Choroid plexus epithelial cell (primary cell): Measurements from ENCODE around the gene NEUROG2.
"Not testable (repeated sequence)": the region's sequence is repeated elsewhere in the genome, so short reads cannot be mapped to it uniquely, and the experiment has no call there.

Source experiments
- DNase-seq: peaks from one replicate; pipeline ENCODE4 v3.0.0-alpha.2; 2010; ENCODE audit warnings: low read depth
- H3K4me3 ChIP-seq: 2 replicates; pipeline ENCODE4 v1.5.1; 2011; ENCODE audit warnings: low read depth, mild to moderate bottlenecking, control low read depth, low read length, moderate library complexity
- TF ChIP-seq, protein P1 (sequence below): conservative IDR thresholded peaks from 2 replicates; pipeline ENCODE4 v1.5.1; 2011; ENCODE audit warnings: low read depth, mild to moderate bottlenecking, control low read depth, inconsistent platforms, low read length, moderate library complexity

NEUROG2 gene

DNA sequence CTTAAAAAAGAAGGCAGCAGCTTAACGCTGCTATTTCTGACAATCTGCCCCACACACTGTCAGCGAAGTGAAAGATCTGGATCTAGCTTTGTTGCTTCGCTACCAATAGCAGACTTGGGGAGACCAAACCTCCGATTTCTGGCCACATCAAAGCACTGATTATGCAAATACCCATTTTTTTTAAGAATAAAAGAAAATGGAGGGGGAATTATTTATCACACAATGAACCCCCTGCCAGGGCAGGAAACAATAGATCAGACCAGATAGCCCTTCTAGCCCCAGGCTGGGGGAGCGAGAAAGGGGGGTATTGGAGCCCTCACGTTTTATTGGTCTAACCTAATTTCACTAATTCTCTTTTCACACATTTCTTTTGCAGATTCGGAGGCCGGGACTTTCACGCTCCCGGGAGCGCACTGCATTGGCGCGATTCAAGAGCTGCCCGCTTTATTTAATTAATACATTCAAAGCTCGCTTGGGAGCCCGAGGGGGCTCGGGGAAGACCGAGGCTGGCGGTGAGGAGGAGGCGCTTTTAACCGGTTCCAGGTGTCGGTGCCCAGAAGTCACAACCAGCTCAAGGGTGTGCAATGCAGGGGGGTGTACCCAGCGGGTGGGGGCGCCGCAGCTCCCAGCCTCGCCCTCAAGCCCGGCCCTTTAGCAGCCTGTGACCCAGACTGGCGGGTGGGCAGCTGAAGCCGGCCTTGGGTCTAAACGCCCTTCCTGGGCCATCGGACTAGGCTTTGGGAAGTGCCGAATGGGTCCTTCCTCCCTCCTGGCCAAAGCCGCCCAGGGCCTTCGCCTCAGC is 5.5 kb downstream of the NEUROG2 start:
- DNase-seq = no peak
- no peak overlapping the region for H3K4me3 ChIP-seq
- TF ChIP-seq, protein P1, sequence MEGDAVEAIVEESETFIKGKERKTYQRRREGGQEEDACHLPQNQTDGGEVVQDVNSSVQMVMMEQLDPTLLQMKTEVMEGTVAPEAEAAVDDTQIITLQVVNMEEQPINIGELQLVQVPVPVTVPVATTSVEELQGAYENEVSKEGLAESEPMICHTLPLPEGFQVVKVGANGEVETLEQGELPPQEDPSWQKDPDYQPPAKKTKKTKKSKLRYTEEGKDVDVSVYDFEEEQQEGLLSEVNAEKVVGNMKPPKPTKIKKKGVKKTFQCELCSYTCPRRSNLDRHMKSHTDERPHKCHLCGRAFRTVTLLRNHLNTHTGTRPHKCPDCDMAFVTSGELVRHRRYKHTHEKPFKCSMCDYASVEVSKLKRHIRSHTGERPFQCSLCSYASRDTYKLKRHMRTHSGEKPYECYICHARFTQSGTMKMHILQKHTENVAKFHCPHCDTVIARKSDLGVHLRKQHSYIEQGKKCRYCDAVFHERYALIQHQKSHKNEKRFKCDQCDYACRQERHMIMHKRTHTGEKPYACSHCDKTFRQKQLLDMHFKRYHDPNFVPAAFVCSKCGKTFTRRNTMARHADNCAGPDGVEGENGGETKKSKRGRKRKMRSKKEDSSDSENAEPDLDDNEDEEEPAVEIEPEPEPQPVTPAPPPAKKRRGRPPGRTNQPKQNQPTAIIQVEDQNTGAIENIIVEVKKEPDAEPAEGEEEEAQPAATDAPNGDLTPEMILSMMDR = no peak

DNA sequence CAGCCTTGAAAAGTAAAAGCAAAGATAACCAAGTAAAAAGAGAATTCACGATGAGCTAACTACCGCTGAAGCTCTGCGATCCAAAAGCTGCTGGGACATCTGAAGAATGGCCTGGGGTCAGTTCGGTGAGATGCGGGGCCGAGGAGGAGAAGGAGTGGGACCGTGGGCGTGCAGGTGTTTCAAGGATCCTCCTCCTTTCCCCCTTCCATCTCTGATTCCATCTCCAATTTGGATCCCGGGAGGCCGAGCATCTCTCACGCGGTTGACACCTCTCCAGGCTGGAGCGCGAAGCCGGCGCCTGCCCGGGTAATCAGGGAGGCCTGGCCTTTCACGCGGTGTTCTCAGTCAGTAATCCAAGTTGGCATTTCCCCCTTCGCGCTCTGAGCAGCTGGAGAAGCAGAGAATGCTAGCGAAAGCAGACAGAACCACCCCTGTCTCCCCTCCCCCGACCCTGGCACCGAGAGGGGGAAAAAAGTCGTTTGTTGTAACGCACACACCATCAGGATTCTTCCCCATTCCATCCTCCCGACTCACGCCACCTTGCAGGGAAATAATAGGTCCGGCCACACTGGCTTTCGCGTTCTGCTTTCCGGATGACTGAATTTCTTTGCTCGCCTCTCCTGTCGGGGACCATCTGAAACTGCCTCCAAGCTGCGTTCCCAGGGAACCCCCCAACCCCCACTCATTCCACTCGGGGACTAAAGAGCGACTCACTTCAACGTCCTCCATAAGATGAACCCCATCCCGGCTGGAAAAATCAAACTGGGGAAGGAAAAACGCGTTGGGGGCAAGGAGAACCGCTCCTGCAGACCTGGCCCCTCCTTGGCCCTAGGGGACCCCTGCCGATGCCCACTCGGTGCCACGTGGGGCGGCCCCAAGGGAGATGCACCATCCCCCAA is 6.5 kb downstream of the NEUROG2 start:
- no peak overlapping the region for H3K4me3 ChIP-seq
- DNase-seq = no peak
- TF ChIP-seq, protein P1 = no peak

DNA sequence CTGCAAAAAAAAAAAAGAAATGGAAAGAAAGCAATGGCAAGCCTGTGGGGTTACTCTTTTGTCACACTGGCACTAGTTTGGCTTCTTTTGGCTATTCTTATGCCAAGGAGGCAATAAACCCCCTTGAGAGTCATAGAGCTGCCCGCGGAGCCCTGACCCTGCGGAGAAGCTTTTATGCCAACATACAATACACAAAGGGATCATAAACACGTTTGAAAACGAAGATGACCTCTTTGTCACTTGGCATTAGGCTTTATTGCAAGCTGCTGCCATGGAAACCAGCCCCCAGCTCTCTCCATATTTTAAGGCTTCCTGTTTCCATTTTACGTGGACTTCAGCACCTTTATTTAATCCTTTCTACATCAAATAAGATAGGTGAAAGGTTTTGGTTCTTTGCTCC is 7.6 kb downstream of the NEUROG2 start:
- DNase-seq = no peak
- H3K4me3 ChIP-seq = no peak overlapping the region
- TF ChIP-seq, protein P1 = no peak

DNA sequence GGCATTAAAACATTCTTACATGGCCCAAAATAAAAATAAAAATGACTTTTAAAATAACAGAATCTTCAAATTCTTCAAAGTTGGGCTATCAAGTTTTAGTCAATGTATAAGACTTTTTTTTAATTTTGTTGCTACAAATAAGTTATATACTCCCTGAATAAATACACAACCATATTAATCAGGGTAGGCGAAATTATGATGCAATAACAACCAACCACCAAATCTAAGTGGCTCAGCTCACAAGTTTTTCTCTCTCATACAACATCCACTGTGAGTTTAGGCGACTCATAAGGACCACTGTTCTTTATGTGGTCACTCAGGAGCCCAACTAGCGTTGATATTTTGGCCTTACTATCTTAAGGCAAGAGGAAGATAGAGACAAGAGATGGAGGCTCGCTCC is 11.2 kb downstream of the NEUROG2 start:
- no peak overlapping the region for H3K4me3 ChIP-seq
- DNase-seq = no peak
- TF ChIP-seq, protein P1 = no peak

DNA sequence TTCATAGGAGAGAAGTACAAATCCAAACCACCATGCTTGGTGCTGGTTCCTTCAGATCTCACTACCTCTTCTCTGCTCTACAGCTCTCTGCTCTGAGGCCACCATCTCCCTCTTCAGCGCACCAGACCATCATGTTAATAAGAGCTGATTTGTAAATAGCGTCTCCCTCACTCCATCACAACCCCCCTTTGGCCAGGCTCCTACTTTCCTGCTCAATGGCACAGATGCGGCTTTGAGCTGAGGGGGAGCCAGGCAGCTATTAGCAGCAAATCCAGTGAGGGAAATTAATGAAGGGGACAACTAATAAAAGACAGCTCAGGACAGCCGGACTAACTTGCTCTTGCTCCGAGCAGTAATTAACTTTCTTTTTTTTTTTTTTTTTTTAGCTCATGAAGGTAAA is 13.1 kb downstream of the NEUROG2 start:
- TF ChIP-seq, protein P1 = no peak

DNA sequence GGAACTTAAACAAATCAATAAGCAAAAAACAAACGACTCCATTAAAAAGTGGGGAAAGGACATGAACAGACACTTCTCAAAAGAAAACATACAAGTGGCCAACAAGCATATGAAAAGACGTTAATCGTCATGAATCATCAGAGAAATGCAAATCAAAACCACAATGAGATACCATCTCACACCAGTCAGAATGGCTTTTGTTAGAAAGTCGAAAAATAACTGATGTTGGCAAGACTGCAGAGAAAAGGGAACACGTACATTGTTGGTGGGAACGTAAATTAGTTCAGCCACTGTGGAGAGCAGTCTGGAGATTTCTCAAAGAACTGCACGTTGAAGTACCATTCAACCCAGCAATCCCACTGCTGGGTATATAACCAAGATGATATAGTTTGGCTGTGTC is 23.7 kb downstream of the NEUROG2 start:
- no peak overlapping the region for H3K4me3 ChIP-seq
- DNase-seq = no peak
- TF ChIP-seq, protein P1 = no peak

More for the DNA sequence above, 13.1 kb downstream of the NEUROG2 start:
- H3K4me3 ChIP-seq = no peak overlapping the region
- DNase-seq = no peak

DNA sequence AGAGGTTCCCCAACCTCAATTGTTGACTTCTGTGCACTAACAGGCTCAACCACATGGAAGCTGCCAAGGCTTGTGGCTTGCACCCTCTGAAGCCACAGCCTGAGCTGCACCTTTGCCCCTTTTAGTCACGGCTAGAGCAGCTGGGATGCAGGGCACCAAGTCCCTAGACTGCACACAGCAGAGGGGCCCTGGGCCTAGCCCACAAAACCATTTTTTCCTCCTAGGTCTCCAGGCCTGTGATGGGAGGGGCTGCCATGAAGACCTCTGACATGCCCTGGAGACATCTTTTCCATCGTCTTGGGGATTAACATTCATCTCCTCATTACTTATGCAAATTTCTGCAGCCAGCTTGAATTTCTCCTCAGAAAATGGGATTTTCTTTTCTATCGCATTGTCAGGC is 25.2 kb downstream of the NEUROG2 start:
- not testable (repeated sequence) for H3K4me3 ChIP-seq, DNase-seq
